Ecto neural progenitor cell (in vitro differentiated cells): Measurements from ENCODE around the gene TMEM200A.

Experiments used
- DNase-seq: peaks from one replicate; pipeline ENCODE4 v3.0.0-alpha.2; 2018; ENCODE audit warnings: low spot score

Gene TMEM200A

GRCh38 chr6:130489514-130489913 is 123.7 kb downstream of the TMEM200A start:
- DNase-seq: no peak
